ENCODE results near the gene RHOBTB1. TPM values are rescaled to one million over a fixed set of nuclear protein-coding genes. Genes with fewer than 3 reads are reported as not detected.

Gene RHOBTB1
- total RNA-seq, 4 donors from 2014 or later: 16.7 to 37.3 (median 22.8) TPM

DNA sequence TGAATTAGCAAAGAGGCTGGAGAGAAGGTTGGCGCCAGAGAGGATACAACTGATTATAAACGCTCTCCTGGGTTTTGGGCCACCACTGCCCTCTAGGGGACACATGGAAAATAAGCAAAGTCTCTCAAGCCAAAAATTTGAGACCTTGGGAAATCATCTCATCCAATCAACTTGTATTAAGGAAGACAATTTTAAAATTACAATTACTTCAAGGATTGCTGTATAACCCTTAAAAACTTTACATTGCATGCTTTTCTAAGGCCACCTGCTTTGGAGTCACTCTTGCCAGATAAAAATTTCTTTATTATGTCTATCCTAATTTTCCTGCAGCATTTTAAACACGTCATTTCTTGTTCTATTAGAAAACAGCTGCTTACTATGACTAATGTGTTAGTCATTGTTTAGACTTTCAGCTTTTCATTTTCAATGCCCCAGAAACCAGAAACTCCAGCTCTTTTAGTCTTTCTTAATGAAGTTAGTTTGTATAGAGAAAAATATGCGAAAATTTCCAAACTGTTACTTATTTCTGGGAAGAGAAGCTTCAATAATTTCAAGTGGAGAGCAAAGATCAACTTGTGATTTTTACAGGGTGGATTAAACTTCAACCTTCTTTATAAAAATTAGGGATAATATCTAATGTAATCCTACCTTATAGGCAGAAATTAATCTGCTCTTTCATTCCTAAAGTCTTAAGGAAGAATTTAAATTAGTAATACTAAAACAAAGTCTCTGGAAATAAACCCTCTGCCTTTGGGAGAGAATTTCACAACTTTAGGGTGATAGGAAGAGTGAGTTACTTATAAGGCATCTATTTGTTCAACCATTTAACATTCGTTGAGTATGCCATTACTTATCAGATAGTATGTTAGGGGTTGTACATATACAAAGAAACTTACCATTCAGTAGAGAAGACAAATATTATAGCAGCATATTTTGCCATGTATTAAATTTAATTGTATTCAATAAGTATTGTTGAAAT, 20.6 kb upstream of the RHOBTB1 start:
- TF ChIP-seq, protein P1, sequence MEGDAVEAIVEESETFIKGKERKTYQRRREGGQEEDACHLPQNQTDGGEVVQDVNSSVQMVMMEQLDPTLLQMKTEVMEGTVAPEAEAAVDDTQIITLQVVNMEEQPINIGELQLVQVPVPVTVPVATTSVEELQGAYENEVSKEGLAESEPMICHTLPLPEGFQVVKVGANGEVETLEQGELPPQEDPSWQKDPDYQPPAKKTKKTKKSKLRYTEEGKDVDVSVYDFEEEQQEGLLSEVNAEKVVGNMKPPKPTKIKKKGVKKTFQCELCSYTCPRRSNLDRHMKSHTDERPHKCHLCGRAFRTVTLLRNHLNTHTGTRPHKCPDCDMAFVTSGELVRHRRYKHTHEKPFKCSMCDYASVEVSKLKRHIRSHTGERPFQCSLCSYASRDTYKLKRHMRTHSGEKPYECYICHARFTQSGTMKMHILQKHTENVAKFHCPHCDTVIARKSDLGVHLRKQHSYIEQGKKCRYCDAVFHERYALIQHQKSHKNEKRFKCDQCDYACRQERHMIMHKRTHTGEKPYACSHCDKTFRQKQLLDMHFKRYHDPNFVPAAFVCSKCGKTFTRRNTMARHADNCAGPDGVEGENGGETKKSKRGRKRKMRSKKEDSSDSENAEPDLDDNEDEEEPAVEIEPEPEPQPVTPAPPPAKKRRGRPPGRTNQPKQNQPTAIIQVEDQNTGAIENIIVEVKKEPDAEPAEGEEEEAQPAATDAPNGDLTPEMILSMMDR (IDR thresholded peaks at IDR 0.05; ENCODE audit: low read depth): no peak

DNA sequence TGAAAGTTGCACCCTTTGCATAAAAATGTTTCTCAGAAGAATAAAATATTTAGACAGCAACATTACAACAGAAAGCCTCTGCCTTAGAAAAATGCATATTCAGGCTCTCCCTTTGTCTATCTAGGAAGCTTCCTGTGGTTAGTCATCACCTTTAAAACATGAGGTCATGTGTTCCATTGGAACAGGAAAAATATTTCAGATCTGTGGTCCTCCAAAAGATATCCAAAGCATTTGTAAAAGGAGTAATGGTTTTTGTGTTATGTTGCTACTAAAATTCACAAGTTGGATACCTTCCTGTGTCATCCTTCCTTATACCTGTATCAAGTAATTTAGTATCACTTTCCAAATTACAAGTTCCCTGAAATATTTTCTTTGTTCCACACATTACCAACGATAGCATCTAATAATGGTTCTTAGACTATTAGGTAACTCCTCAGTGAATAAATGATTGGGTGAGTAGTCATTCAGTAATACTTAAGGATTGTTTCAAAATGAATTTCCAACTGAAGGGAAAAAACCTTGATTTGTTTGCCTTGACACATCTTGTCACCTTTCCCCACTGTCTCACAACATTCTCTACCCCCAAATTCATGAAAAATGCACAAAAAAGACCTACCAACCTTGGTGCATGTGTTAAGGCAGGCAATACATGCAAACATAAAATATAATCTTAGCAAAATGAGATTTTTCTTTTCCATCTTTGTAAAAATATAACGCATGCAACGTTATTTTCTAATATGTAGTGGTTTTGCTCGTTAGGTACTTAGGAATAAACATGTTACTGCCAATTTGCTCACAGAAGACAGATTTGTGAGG, 19.7 kb upstream of the RHOBTB1 start:
- TF ChIP-seq, protein P1 (IDR thresholded peaks at IDR 0.05; ENCODE audit: low read depth): no peak

DNA sequence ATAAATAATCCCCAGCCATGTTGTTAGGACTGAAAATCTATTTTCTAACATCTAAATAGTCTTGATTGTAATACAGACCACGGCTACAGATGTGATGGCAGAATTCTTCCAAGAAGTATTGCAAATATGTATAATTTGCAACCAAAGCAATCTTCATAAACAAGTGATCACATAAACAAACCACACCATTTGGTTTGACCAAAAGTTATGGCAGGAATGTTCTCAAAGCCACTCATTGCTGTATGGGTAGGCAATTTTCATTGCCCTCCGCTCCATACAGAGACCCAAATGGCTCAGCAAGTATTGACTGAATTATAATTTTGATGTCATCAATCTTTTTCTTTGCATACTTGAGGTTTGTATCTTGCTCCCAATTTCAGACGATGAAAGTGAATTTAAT, 19.0 kb upstream of the RHOBTB1 start:
- TF ChIP-seq, protein P1 (IDR thresholded peaks at IDR 0.05; ENCODE audit: low read depth): no peak

DNA sequence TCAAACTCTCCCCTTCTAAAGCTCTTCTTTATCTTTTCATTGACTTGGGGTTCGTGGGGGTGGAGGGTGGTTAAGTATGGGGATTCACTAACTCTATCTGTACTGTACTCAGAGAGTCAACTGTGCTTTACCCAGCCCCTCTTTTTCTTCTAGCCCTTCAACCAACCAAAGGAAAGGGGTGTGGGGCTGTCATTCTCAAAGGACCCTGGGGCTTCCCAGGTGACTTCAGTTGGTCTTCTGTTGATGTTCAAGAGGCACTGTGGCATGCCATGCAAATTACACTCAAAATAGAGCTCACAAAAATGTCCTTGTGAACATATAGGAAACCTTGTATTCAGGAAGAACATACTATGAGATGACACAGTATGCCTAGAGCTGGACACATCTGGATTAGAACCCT, 16.9 kb upstream of the RHOBTB1 start:
- TF ChIP-seq, protein P1 (IDR thresholded peaks at IDR 0.05; ENCODE audit: low read depth): no peak

DNA sequence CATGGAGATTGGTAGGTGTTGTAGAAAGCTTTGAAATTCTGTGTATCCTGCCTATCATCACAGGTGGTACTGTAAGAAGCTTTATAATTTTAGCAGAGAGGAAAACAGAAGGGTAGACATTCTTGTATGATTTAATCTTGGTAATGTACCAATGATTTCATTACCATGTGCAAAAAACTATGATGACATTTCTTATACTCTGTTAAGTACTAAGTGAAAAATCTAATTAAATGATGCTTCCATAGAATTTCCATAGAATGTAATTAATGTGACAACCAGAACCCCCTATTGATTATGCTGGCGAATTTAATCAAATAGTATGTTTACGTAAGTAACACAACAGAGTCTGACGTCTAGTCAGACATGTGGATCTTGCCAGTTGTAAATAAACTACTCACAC, 16.0 kb upstream of the RHOBTB1 start:
- TF ChIP-seq, protein P1 (IDR thresholded peaks at IDR 0.05; ENCODE audit: low read depth): no peak

DNA sequence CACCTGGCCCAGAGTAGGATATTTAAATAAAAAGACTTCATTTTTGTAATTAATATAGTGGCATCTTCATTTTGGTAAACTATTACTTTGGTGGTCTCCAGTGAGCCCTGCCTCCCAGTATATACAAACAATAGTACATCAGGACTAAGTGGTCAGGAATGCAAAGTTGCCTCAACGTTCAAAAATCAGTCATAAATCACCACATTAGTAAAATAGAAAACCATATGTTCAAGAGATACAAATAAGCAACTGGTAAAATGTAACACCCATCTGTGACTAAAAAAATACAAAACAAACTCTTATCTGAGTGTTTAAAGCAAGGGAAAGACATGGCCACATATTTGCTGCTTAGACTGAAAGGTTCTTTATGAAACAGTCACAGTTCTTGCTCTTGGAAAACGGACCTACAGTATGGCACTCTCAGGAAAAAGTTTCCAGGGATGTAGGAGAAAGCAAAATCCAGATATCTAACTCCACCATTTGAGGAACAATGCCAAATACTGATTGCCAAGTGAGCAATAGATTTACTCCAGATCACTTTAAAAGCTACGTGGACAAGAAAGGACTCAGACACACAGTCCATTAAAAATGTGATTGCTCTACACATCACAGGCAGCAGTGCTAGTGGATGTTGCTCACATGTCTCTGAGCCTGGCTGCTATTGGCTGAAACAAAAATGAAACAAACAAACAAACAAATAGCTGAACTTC, 15.1 kb upstream of the RHOBTB1 start:
- TF ChIP-seq, protein P1 (IDR thresholded peaks at IDR 0.05; ENCODE audit: low read depth): no peak

Data from subcutaneous adipose tissue (tissue), 4 donors.